Central memory CD8-positive, alpha-beta T cell (primary cell): Measurements from ENCODE around the gene NELL1.

Experiments used
- ATAC-seq: fragments of 150-1000 bp; cut with Tn5 transposase; replicated peaks from 2 replicates; pipeline ENCODE4 v1.10.0; 2022; ENCODE audit warnings: mild to moderate bottlenecking, moderate FRiP score, moderate number of reproducible peaks; ENCODE audit not compliant: poor library complexity, severe bottlenecking; ENCODE audit errors: extremely low read depth
- DNase-seq, 2 donors: peaks; one replicate each; pipeline ENCODE4 v3.0.0; 2021; ENCODE audit warnings: low spot score in 2 of 2
- H3K27ac Mint-ChIP-seq: one replicate; pipeline ENCODE4 v1.8.0; 2022; ENCODE audit warnings: low read depth, mild to moderate bottlenecking, moderate library complexity, mixed read lengths
- H3K27me3 Mint-ChIP-seq: one replicate; pipeline ENCODE4 v1.8.0; 2022; ENCODE audit warnings: mixed read lengths
- H3K36me3 Mint-ChIP-seq: one replicate; pipeline ENCODE4 v1.8.0; 2022; ENCODE audit warnings: mild to moderate bottlenecking, moderate library complexity, mixed read lengths; ENCODE audit not compliant: insufficient read depth
- H3K4me1 Mint-ChIP-seq: one replicate; pipeline ENCODE4 v1.8.0; 2022; ENCODE audit warnings: mixed read lengths
- H3K4me3 Mint-ChIP-seq: one replicate; pipeline ENCODE4 v1.8.0; 2022; ENCODE audit warnings: mild to moderate bottlenecking, moderate library complexity, mixed read lengths
- H3K9me3 Mint-ChIP-seq: one replicate; pipeline ENCODE4 v1.8.0; 2022; ENCODE audit warnings: mixed read lengths

Gene NELL1

GRCh38 chr11:21174781-21175180 is 505.4 kb downstream of the NELL1 start:
- Mint-ChIP-seq H3K27me3 (no peaks in the 10 kb centered on the region), H3K36me3 (no peaks in the 10 kb centered on the region), H3K9me3 (peaks cover 4% of the 10 kb centered on the region), H3K27ac (no peak overlapping the region), H3K4me3 (no peak overlapping the region), H3K4me1 (no peaks in the 10 kb centered on the region)
- no peak for ATAC-seq
- no peak for DNase-seq

GRCh38 chr11:21177379-21177778 is 508.0 kb downstream of the NELL1 start:
- DNase-seq (no peak), ATAC-seq (no peak)
- peaks cover 4% of the 10 kb centered on the region for H3K9me3 Mint-ChIP-seq
- no peaks in the 10 kb centered on the region for H3K36me3 Mint-ChIP-seq
- no peaks in the 10 kb centered on the region for H3K4me1 Mint-ChIP-seq
- H3K27me3 Mint-ChIP-seq = no peaks in the 10 kb centered on the region
- H3K4me3 Mint-ChIP-seq = no peak overlapping the region
- H3K27ac Mint-ChIP-seq = no peak overlapping the region

DNA sequence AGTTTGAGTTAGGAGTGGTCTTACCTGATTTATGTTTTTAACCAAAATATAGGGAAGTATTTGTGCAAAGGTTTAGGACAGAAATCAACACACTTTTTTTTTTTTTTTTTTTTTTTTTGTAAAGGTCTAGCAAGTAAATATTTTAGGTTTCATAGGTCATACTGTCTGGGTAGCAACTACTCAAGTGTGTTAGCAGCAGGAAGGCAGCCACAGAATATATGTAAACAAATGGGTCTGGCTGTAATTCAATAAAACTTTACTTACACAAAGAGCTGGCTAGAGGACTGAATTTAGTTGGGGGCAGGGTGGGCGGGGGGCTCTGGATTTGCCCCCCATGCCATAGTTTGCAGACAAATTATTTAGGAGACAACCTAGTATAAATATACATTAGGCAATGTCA is 510.4 kb downstream of the NELL1 start:
- no peaks in the 10 kb centered on the region for H3K27me3 Mint-ChIP-seq
- no peak for ATAC-seq
- peaks cover 4% of the 10 kb centered on the region for H3K9me3 Mint-ChIP-seq
- no peak overlapping the region for H3K27ac Mint-ChIP-seq
- no peaks in the 10 kb centered on the region for H3K36me3 Mint-ChIP-seq
- H3K4me1 Mint-ChIP-seq = no peaks in the 10 kb centered on the region
- no peak overlapping the region for H3K4me3 Mint-ChIP-seq
- no peak for DNase-seq

DNA sequence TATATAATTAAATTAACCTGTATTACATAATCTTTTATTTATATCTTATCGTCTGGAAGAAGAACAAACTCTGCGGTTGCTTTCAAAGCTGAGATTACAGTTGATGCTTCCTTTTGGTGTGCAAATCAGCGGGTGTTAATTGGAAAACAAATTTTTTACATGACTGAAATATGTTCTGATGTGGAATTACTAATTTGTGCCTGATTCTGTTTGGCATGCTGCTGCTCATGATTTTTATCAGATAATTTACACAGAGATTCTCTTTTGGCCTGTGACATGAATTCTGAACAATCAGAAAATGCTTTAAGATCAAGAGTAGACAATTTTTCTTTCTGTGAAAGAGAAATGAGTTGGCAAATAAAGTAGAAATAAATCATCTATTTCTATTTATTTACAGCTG is 510.8 kb downstream of the NELL1 start:
- Mint-ChIP-seq H3K9me3 (peaks cover 4% of the 10 kb centered on the region), H3K4me1 (no peaks in the 10 kb centered on the region), H3K27me3 (no peaks in the 10 kb centered on the region), H3K27ac (no peak overlapping the region), H3K36me3 (no peaks in the 10 kb centered on the region), H3K4me3 (no peak overlapping the region)
- no peak for DNase-seq
- ATAC-seq = no peak

- DNase-seq (no peak), ATAC-seq (no peak)
- Mint-ChIP-seq H3K27ac (no peak overlapping the region), H3K4me3 (no peak overlapping the region), H3K9me3 (peaks cover 13% of the 10 kb centered on the region), H3K4me1 (no peaks in the 10 kb centered on the region), H3K36me3 (no peaks in the 10 kb centered on the region), H3K27me3 (no peaks in the 10 kb centered on the region)
Observed at GRCh38 chr11:21185959-21186358, 516.6 kb downstream of the NELL1 start.

DNA sequence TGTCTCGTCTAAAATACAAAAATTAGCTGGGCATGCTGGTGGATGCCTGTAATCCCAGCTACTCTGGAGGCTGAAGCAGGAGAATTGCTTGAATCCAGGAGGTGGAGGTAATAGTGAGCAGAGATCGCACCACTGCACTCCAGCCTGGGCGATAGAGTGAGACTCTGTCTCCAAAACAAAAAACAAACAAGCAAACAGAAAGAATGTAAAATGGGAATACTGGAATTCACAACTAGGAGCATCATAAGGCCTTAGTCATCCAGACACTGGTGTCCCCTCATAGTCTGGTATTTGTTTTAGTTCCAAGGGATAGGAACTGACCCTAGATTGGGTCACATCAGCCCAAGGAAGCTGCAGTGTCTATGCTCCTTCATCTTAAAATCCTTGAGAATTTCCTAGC is 520.8 kb downstream of the NELL1 start:
- Mint-ChIP-seq H3K4me3 (no peak overlapping the region), H3K4me1 (no peaks in the 10 kb centered on the region), H3K9me3 (peaks cover 30% of the 10 kb centered on the region), H3K27ac (no peak overlapping the region), H3K27me3 (no peaks in the 10 kb centered on the region), H3K36me3 (no peaks in the 10 kb centered on the region)
- ATAC-seq (no peak), DNase-seq (no peak)

DNA sequence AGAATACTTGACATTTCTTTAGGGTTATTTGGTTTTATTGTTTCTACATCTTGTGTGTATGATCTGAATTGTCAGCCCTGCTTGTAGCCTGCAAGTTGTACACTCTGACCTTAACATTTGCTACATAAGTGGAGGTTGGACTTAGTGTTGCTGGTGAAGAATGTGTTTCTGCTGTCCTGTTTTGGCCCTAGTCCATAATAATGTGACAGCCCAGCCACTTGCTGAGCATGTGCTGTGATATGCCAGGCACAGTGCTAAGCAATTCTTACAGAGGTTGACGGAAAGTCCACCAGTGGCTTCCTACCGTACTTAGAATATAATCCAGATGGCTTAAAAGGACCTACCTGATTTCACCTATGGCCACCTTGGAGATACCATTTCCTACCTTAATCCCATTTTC is 526.6 kb downstream of the NELL1 start:
- H3K27me3 Mint-ChIP-seq = no peaks in the 10 kb centered on the region
- H3K4me1 Mint-ChIP-seq = no peaks in the 10 kb centered on the region
- DNase-seq = no peak
- peaks cover 37% of the 10 kb centered on the region for H3K9me3 Mint-ChIP-seq
- H3K4me3 Mint-ChIP-seq = no peak overlapping the region
- no peaks in the 10 kb centered on the region for H3K36me3 Mint-ChIP-seq
- no peak overlapping the region for H3K27ac Mint-ChIP-seq
- no peak for ATAC-seq

GRCh38 chr11:21198498-21198897 is 529.1 kb downstream of the NELL1 start:
- no peak overlapping the region for H3K4me3 Mint-ChIP-seq
- H3K4me1 Mint-ChIP-seq = no peaks in the 10 kb centered on the region
- ATAC-seq (no peak), DNase-seq (no peak)
- peaks cover 43% of the 10 kb centered on the region for H3K9me3 Mint-ChIP-seq
- H3K27me3 Mint-ChIP-seq = no peaks in the 10 kb centered on the region
- no peaks in the 10 kb centered on the region for H3K36me3 Mint-ChIP-seq
- no peak overlapping the region for H3K27ac Mint-ChIP-seq

DNA sequence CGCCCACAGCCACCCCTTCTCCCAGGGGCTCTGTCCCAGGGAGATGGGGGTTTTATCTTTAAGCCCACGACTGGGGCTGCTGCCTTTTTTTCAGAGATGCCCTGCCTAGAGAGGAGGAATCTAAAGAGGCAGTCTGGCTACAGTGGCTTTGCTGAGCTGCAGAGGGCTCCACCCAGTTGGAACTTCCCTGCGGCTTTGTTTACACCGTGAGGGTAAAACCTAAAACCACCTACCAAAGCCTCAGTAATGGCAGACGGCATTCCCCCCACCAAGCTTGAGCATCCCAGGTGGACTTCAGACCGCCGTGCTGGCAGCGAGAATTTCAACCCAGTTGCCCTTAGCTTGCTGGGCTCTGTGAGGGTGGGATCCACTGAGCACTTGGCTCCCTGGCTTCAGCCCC is 535.8 kb downstream of the NELL1 start:
- no peak for ATAC-seq
- Mint-ChIP-seq H3K9me3 (peaks cover 27% of the 10 kb centered on the region), H3K36me3 (no peaks in the 10 kb centered on the region), H3K4me3 (no peak overlapping the region), H3K27me3 (no peaks in the 10 kb centered on the region), H3K4me1 (no peaks in the 10 kb centered on the region), H3K27ac (no peak overlapping the region)
- no peak for DNase-seq

DNA sequence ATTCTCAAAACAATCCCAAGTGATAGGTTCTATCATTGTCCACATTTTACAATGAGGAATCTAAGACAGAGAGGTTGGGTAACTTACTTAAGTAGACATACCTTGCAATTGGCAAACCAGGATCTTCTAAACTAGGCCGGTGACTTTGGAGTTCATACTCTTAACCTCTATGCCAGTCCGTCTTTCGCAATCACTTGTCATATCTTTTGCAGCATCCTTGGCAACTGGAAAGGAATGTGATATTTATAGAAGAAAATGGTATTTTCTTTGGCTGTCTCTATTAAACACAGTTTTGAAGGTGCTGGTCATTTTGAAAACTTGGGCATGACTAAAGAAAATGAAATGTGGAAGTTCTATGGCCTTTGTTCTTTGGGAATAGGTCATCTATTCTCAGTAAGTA is 556.5 kb downstream of the NELL1 start:
- no peak for DNase-seq
- Mint-ChIP-seq H3K27me3 (no peaks in the 10 kb centered on the region), H3K4me1 (no peaks in the 10 kb centered on the region), H3K4me3 (no peak overlapping the region), H3K9me3 (peaks cover 35% of the 10 kb centered on the region), H3K36me3 (peaks cover 2% of the 10 kb centered on the region), H3K27ac (no peak overlapping the region)
- ATAC-seq = no peak

DNA sequence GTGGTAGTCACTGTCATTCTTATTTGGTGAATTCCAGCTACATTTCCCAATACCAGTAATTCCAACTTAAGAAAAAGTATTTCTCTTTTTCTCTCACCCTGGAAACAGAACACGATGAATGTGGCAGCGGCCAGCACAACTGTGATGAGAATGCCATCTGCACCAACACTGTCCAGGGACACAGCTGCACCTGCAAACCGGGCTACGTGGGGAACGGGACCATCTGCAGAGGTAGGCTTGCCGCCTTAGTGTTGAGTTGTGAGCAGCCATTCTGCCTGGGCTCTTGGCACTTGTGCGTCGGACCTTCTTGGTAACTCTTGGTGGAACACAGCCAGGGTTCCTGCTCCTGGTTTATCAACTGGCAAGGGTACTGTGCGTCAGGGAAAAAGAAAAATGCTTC is 559.8 kb downstream of the NELL1 start:
- H3K27me3 Mint-ChIP-seq = no peaks in the 10 kb centered on the region
- no peaks in the 10 kb centered on the region for H3K4me1 Mint-ChIP-seq
- no peak for ATAC-seq
- H3K4me3 Mint-ChIP-seq = no peak overlapping the region
- H3K36me3 Mint-ChIP-seq = peaks cover 2% of the 10 kb centered on the region
- H3K27ac Mint-ChIP-seq = no peak overlapping the region
- H3K9me3 Mint-ChIP-seq = peaks cover 25% of the 10 kb centered on the region
- DNase-seq = no peak

DNA sequence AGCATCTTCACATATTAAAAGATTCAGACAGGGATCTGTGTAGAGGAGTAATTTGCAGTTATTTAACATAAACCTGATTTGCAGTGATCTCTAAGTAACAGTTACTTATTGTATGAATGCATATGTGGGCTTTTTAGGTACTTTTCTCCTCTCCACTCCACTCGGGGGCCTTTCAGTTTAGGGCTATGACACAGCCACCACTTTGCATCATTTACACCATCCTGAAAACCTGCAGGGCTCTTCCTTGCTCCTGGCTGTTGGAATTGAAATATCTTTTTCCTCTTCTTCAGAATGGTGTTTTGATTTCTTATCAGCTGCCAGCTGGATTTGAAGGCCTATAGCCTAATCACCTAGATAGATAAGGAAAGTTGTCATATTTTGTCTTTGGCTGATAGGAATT is 580.8 kb downstream of the NELL1 start:
- Mint-ChIP-seq H3K4me1 (no peaks in the 10 kb centered on the region), H3K27me3 (no peaks in the 10 kb centered on the region), H3K27ac (no peak overlapping the region), H3K4me3 (no peak overlapping the region), H3K9me3 (peaks cover 22% of the 10 kb centered on the region), H3K36me3 (peaks cover 1% of the 10 kb centered on the region)
- ATAC-seq (no peak), DNase-seq (no peak)

DNA sequence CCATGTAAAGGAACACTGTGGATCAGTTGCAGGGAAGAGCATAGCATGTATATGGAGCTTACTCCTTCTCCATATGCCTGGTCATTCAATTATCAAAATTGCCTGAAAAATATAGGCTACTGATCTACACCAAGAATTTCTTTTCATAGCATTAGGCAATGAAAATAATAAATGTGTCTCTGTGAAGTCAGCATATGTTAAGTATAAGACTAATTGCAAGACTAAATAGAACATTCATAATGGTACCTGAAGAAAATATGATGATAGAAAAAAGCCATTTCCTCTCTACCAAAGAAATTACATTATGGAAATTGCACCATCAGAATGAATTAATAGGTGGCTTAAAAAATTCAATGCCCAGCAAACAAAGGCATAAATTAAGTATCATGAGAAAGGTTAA is 584.7 kb downstream of the NELL1 start:
- no peaks in the 10 kb centered on the region for H3K36me3 Mint-ChIP-seq
- no peak overlapping the region for H3K4me3 Mint-ChIP-seq
- H3K27me3 Mint-ChIP-seq = no peaks in the 10 kb centered on the region

GRCh38 chr11:21254790-21255189 is 585.4 kb downstream of the NELL1 start:
- H3K36me3 Mint-ChIP-seq = no peaks in the 10 kb centered on the region
- ATAC-seq = no peak

More for the DNA sequence above, 584.7 kb downstream of the NELL1 start:
- H3K27ac Mint-ChIP-seq = no peak overlapping the region
- DNase-seq (no peak), ATAC-seq (no peak)
- peaks cover 25% of the 10 kb centered on the region for H3K9me3 Mint-ChIP-seq
- H3K4me1 Mint-ChIP-seq = no peaks in the 10 kb centered on the region

More at GRCh38 chr11:21254790-21255189, 585.4 kb downstream of the NELL1 start:
- Mint-ChIP-seq H3K4me1 (no peaks in the 10 kb centered on the region), H3K27ac (no peak overlapping the region), H3K27me3 (no peaks in the 10 kb centered on the region), H3K4me3 (no peak overlapping the region), H3K9me3 (peaks cover 27% of the 10 kb centered on the region)
- DNase-seq = no peak
